Measurements from ENCODE around the gene TRIM21.
"Not testable (repeated sequence)": the region's sequence is repeated elsewhere in the genome, so short reads cannot be mapped to it uniquely, and the experiment has no call there.

TRIM21 gene

DNA sequence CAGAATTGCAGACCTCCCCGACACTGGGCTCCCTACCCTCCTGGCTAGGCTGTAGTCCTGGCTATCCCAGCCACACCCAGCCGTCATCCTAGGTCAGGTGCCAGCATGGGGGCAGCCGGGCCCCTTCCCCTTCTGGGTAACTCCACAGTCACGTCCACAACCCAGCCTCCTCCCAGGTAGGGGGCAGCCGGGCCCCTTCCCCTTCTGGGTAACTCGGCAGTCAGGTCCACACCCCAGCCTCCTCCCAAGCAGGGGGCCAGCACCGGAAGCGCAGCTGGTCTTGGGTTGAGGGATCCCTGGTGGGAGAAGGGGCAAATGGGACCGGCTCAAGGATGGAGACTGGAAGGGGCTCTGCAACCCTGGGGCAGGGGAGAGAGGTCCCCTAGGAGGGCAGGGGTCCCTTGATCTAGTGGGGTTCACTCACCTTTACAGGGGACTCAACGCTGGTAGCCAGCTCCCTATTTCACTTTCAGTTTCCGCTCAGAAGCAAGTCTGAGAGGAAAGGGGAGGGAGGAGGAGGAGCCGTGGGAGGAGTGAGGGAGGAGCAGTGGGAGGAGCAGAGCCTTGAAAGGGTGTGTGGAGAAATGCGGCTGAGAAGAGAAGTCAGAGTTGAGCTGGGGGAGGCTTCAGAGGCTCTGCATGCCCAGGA is at the start of gene TRIM21:
Gene TRIM21, minus strand, starts transcription at position 494 of the 649 bp plus-strand sequence. CDS start 3,293 bp downstream, outside the sequence.
- peak; percentile 81 for DNase-seq (ENCODE audit: low spot score)

DNA sequence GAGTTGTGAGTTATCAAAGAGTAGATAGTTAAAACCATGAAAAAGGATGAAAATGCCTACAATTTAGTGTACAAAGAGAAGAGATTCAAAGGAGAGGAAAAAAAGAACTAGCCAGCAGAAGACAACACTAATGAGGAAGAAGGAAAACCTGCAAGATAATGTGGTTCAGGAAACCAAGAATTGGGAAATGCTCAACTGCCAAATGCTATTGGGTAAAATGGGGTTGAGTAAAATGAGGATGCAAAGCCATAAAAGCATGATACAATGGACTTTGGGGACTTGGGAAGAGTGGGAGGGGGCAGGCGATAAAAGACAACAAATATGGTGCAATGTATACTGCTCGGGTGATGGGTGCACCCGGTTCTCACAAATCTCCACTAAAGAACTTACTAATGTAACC is 48.0 kb upstream of the TRIM21 start:
- DNase-seq (ENCODE audit: low spot score), result no peak

DNA sequence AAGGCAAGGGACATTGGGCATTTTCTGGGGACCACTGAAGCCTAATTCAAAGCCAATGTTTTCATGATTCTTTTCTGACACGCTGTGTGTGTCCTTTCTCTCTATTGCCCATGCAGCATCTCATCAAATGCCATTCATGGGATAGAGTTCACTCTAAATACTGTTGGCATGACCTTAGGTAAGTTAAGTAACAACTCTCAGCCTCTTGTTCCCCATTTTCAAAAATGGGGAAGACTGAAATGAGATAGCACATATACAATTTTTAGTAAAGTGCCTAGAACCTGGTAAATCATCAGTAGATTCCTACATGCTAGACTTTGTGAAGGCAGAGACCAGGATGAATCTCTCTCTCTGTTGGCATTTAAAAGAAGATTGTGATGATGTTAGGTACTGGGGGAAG is 42.9 kb upstream of the TRIM21 start:
- no peak for DNase-seq (ENCODE audit: low spot score)

DNA sequence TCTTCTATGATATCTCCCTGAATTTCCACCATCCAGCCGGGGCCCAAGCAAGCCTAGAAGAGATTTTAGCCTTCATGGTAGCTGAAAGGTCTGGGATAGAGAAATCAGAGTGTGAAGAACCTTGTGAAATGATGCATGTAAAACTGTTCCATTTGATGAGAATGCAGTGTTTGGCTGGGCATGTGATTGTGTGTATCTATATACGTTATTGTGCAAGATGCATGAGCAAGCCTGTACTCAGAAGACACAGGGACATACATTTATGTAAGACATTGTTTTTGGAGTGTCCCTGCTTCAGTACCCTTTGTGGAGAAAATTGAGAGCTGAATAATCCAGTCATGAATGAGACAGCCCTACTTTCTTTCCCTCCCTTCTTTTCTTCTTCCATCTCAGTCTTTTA is 40.4 kb upstream of the TRIM21 start:
- DNase-seq (ENCODE audit: low spot score), result no peak

DNA sequence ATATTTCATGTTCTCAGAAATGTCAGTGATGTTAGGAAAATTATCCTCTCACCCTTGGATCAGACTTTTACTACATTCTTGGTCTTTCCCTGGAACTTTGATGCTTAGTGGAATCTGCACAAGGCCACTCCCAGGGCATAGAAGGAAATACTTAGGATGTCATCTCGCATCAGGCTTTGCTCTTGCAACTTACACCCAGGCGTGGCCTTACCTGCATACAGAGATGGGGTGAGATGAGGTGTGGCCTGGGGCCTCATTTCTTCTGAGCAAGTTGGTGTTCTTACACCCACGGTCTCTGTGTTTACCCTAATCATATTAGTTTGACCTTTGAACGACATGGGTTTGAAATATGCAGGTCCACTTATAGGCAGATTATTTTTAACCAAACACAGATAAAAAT is 36.5 kb upstream of the TRIM21 start:
- no peak for DNase-seq (ENCODE audit: low spot score)

DNA sequence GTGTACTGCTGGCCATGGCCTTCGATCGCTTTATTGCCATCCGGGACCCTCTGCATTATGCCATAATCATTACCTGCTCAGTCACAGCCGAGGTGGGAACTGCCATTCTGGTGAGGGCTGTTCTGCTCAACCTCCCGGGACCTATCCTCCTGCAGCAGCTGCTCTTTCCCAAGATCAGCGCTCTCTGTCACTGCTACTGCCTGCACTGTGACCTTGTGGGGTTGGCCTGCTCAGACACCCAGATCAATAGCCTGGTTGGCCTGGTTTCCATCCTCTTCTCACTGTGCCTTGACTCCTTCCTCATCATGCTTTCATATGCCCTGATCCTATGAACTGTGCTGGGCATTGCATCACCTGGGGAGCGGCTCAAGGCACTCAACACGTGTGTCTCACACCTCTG is 24.9 kb upstream of the TRIM21 start:
- DNase-seq (ENCODE audit: low spot score), result no peak

DNA sequence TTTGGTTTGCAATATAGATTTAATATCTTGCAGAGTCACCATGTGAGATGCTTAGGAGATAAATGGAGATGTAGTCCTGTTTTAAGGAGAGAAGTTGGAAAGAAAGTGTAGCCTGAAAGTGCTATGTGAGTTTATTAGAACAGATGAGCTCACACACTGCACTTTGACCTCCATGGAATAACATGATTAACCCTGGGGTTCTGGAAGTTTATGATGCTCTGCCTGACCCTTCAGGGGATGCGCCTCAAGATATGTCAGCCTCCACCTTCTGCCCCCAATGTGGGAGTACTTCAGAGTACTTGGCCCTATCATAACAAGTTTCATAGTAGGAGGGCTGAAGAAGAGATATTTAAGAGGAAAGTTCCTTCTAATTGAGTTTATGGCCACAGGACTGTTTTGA is 23.3 kb upstream of the TRIM21 start:
- no peak for DNase-seq (ENCODE audit: low spot score)

DNA sequence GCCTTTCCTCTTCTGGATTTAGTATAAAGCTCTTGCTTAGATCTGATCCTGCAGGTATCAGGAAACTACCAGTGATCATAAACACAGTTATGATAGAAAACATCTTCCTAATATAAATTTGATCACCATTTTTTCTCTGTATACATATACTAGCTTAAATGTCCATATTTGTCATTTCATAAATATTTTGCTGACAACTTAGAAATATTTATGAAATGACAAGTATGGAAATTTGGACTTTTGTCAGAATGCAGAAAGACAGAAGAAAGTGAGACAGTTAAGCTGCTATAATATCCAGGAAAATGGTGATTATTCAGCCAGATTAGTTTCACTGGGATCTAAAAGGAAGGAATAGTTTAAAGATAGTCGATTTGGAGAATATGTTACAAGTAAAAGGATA is 22.8 kb upstream of the TRIM21 start:
- no peak for DNase-seq (ENCODE audit: low spot score)

DNA sequence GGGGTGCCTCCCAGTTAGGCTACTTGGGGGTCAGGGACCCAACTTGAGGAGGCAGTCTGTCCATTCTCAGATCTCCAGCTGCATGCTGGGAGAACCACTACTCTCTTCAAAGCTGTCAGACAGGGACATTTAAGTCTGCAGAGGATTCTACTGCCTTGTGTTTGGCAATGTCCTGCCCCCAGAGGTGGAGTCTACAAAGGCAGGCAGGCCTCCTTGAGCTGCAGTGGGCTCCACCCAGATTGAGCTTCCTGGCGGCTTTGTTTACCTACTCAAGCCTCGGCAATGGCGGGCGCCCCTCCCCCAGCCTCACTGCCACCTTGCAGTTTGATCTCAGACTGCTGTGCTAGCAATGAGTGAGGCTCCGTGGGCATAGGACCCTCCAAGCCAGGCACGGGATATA is 12.7 kb upstream of the TRIM21 start:
- DNase-seq (ENCODE audit: low spot score), result not testable (repeated sequence)

DNA sequence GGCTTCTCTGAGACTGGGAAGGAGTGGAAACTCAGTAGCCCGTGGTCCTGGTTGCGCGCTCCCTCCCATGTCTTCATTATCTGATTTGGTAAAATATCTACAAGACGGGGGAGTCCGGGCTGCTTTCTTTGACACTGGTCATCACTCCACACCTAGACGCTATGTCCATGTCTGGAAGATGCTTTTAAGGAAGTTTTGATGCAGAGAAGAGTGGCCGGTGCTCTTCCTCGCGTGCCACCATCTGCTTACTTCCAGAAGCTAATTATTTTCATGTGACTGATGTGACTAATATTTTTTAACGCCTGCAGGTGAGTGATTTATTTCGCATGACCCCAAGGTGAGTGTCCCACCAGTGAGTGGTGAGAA is 339 bp upstream of the TRIM21 start:
- no peak for DNase-seq (ENCODE audit: low spot score)

DNA sequence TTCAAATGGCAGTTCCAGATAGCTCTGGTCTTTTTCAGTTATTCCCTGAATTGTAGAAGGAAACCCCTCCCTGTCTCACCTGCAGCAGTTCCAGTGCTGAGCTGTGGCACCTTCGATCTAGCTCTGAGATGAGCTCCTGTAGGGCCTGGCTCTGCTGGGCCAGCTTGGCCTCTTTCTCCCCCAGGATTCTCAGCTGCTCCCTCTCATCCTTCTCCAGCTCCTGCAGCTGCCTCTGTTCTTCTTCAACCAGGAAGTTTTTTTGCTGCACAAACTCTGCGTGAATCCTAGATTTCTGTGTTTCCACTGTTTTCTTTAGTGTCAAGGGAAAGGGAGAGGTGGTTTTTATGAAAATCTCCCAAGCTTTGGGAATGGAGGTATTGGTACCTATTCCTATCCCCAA is 5.3 kb downstream of the TRIM21 start:
- DNase-seq (ENCODE audit: low spot score), result no peak

DNA sequence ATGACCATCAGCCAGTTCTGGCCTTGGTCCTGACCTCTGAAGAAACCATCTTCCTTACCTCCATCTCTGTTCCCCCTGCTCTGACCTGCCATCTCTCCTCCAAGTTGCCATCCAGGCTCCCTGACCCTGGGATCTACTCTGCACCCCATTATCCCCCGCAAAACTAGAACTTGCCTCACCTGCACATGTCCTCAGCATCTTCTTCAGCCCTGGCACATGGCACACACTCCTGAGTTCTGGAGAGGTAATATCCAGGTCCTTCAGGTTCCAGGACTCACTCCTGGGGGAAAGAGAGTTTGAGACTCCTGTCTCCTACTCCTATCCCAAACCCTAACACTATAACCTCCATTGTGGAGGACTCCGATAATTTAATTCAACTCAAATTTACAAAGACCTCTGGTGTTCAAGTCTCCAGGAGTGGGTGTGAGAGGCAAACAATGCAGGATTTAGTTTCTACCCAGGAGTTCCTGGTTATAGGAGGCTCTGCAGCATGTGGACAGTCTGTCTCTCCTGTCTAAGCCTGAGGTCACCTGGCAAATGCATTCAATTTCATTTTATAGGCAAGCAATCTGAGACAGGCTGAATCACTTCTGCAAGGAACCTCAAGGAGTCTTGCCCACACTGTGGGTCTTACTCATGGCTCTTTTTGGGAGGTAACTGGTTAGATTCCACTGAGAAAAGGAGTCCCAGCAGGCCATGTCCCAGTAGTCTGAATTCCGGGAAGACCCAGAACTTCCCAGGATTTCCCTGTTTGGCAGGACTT is 7.3 kb downstream of the TRIM21 start:
- no peak for DNase-seq (ENCODE audit: low spot score)

DNA sequence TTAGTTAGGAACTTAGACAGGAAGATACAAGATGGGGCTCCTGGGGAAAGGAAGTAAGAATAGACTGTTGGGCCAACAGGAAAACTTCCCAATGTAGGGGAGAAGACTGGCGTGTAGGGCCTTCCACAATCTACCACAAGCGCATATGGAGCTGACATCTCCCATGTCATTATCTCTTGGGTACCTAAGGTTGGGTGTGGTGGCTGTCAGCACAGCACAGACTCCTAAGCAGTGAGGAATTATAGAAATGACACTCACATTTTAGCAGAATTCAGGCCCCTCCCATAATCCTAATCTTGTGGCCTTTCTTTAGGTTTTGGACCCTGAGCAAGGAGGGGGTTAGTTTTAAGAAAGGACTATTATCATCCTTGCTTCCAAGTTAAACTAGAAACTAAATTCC is 11.6 kb downstream of the TRIM21 start:
- peak; percentile 56 for DNase-seq (ENCODE audit: low spot score)

DNA sequence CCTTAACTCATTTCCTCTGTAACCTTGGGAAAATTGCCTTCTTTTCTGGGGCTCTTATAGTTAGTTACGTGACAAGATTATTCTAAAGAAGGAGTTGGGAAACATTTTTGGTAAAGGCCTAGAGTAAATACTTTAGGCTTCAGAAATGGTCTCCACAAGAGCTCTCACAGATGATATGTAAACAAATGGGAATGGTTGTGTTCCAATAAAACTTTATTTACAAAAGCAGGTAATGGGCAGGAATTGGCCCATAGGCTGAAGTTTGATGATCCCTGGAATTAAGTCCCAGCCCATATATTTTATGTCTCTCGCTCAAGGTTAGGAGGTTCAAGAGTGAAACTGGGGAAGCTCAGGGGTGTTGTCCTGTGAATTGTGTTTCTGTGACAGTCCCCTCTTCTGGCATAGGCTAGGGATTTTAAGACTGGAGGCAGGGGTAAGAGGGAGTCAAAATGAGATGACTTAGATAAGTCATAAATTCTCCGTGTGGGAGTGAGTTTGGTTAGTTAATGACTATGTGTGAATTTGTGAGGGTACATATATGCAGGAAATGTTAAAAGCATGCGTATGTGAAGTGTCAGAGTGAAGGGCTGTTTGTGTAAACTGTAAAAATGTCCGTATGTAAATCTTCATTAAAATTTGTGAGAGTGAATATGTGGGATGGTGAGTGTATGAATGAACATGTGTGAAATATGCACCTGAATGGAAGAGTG is 17.9 kb downstream of the TRIM21 start:
- no peak for DNase-seq (ENCODE audit: low spot score)

DNA sequence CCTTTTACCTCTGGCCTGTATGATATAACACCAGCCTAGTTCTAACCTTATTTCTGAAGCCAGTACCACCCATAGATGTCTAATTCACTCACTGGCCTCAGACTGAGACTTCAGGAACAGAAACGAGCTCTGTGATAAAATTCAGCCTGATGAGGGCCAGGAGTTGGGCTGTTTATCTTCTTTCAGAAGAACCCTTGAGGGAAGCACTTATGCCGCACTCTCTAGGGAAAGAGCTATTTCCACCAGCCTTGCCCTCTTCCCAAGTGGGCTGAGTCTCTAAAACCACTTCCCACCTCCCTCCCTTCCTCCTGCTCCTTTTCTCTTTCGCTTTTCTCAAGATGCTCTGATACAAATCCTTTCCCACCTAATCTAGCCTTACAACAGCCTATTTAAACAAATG is 23.3 kb downstream of the TRIM21 start:
- no peak for DNase-seq (ENCODE audit: low spot score)

DNA sequence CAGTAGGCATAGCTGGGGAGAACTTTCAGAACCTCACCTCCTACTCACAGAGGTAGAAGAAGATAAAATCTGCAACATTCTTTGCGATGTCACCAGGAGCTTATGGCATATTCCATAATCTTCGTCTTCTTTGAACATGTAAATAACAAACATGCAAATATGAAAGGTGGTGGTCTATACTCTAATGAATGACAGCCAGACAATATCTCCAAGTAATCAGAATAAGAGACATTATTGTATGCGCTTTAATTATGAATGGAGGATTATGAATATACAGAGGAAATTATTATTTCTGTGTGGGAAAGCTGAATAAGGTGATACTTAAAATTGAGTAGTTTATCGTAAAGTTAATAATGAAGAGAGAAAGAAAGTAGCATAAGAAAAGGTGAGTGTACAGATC is 25.2 kb downstream of the TRIM21 start, which contains the start of gene OR52B4:
Gene OR52B4, minus strand, starts transcription at position 101 of the 400 bp plus-strand sequence. Its CDS starts 91 bp downstream, at position 10.
- no peak for DNase-seq (ENCODE audit: low spot score)

DNA sequence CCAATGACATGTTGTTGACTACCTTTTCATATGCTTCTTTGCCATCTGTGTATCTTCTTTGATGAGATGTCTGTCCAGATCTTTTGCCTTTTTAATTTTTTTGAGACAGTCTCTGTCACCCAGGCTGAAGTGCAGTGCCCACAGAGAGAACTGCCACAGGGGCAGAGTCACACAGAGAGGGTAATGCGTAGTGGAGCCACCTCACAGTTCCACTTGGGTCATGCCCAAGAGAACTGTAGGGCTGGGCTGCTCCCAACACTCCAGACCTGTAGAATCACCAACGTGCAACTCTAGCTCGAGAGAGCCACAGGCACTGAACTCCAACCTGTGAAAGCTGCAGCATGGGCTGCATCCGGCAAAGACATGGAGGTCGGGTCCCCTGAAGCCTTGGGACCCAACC is 45.4 kb downstream of the TRIM21 start:
- DNase-seq (ENCODE audit: low spot score), result not testable (repeated sequence)

DNA sequence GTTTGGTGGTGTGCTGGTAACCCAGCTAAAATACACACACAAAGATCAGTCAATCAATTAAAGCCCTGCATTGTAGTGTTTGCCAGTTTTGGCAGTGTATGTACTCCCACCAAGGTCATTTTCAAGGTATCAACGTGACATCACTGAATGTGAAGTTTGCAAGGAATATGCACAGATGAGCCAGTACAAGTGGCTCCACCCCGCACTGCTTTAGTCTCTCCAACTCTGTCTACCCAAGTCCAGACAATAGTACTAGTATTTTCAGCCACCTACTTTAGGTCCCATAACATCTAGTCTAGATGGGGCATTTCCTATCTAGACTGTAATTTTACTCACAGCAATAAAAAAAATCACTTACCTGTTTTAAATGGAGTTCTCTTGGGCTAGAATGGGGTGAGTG is 48.1 kb downstream of the TRIM21 start:
- DNase-seq (ENCODE audit: low spot score), result not testable (repeated sequence)

All from hematopoietic multipotent progenitor cell treated with erythropoietin and hydrocortisone succinate and interleukin-3 and kit ligand, for 17 days (in vitro differentiated cells).